WTC11 (cell line): ENCODE data around the gene MMP21.

ENCODE experiments used
- CREB1 ChIP-seq: sonication (generic); formaldehyde crosslinking; IDR thresholded peaks from 2 replicates; pipeline ENCODE4 v1.8.0; 2023; ENCODE audit warnings: mild to moderate bottlenecking, missing genetic modification reagents
- CTCF ChIP-seq: fragments of 200-600 bp; IDR thresholded peaks from 2 replicates; pipeline ENCODE4 v1.8.0; 2022; ENCODE audit warnings: antibody characterized with exemption
- ESRRA ChIP-seq: sonication (generic); formaldehyde crosslinking; IDR thresholded peaks from 2 replicates; pipeline ENCODE4 v1.8.1; 2022; ENCODE audit warnings: mild to moderate bottlenecking, missing genetic modification reagents, borderline replicate concordance
- FOXP4 ChIP-seq: sonication (generic); formaldehyde crosslinking; IDR thresholded peaks from 2 replicates; pipeline ENCODE4 v1.8.0; 2022; ENCODE audit warnings: mild to moderate bottlenecking, missing genetic modification reagents
- HMGXB4 ChIP-seq: sonication (generic); formaldehyde crosslinking; IDR thresholded peaks from 2 replicates; pipeline ENCODE4 v1.8.1; 2023; ENCODE audit warnings: mild to moderate bottlenecking, moderate library complexity, missing genetic modification reagents
- NR2C2 ChIP-seq: sonication (generic); formaldehyde crosslinking; IDR thresholded peaks from 2 replicates; pipeline ENCODE4 v1.8.0; 2022; ENCODE audit warnings: mild to moderate bottlenecking, missing genetic modification reagents
- USF2 ChIP-seq: sonication (generic); formaldehyde crosslinking; IDR thresholded peaks from 2 replicates; pipeline ENCODE4 v1.8.1; 2023; ENCODE audit warnings: mild to moderate bottlenecking, missing genetic modification reagents, moderate library complexity
- TF ChIP-seq, protein P1 (sequence below): sonication (generic); formaldehyde crosslinking; IDR thresholded peaks from 2 replicates; pipeline ENCODE4 v1.8.0; 2022; ENCODE audit warnings: missing genetic modification reagents

DNA sequence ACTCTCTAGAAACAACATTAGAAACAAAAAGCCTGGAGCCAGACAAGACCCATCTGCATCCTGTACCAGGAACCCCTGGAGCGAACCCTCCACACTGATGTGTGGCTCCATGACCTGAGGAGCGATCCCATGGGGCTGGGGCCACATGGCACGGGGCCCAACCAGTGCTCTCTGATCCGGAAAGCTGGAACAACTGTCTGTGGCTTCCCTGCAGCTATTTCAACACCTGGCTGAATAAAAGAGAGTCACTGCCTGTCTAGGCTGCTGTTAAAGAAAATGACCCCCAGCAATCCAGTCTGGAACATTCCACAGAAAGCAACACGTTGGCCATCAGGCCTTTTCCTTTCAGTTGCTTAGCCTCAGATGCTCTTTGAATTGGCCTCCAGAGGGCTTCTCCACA is 26.5 kb upstream of the MMP21 start:
- no peak for TF ChIP-seq NR2C2
- TF ChIP-seq CTCF: no peak
- TF ChIP-seq USF2 (CRISPR knock-in tag): no peak
- TF ChIP-seq, protein P1, sequence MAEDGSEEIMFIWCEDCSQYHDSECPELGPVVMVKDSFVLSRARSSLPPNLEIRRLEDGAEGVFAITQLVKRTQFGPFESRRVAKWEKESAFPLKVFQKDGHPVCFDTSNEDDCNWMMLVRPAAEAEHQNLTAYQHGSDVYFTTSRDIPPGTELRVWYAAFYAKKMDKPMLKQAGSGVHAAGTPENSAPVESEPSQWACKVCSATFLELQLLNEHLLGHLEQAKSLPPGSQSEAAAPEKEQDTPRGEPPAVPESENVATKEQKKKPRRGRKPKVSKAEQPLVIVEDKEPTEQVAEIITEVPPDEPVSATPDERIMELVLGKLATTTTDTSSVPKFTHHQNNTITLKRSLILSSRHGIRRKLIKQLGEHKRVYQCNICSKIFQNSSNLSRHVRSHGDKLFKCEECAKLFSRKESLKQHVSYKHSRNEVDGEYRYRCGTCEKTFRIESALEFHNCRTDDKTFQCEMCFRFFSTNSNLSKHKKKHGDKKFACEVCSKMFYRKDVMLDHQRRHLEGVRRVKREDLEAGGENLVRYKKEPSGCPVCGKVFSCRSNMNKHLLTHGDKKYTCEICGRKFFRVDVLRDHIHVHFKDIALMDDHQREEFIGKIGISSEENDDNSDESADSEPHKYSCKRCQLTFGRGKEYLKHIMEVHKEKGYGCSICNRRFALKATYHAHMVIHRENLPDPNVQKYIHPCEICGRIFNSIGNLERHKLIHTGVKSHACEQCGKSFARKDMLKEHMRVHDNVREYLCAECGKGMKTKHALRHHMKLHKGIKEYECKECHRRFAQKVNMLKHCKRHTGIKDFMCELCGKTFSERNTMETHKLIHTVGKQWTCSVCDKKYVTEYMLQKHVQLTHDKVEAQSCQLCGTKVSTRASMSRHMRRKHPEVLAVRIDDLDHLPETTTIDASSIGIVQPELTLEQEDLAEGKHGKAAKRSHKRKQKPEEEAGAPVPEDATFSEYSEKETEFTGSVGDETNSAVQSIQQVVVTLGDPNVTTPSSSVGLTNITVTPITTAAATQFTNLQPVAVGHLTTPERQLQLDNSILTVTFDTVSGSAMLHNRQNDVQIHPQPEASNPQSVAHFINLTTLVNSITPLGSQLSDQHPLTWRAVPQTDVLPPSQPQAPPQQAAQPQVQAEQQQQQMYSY (CRISPR knock-in tag): no peak
- TF ChIP-seq CREB1 (CRISPR knock-in tag): no peak
- no peak for TF ChIP-seq ESRRA (CRISPR knock-in tag)
- no peak for TF ChIP-seq FOXP4
- no peak for TF ChIP-seq HMGXB4 (CRISPR knock-in tag)
